GM10266 (cell line): Measurements from ENCODE around the gene TBC1D14.

ENCODE experiments used
- DNase-seq: peaks from one replicate; pipeline ENCODE4 v3.0.0; 2012; ENCODE audit errors: extremely low spot score
- TF ChIP-seq, protein P1 (sequence below): IDR thresholded peaks from 2 replicates; pipeline ENCODE4 v1.5.1; 2012; ENCODE audit warnings: mild to moderate bottlenecking, low read depth; ENCODE audit not compliant: control insufficient read depth, insufficient read depth; ENCODE audit errors: missing control alignments

The TBC1D14 gene

DNA sequence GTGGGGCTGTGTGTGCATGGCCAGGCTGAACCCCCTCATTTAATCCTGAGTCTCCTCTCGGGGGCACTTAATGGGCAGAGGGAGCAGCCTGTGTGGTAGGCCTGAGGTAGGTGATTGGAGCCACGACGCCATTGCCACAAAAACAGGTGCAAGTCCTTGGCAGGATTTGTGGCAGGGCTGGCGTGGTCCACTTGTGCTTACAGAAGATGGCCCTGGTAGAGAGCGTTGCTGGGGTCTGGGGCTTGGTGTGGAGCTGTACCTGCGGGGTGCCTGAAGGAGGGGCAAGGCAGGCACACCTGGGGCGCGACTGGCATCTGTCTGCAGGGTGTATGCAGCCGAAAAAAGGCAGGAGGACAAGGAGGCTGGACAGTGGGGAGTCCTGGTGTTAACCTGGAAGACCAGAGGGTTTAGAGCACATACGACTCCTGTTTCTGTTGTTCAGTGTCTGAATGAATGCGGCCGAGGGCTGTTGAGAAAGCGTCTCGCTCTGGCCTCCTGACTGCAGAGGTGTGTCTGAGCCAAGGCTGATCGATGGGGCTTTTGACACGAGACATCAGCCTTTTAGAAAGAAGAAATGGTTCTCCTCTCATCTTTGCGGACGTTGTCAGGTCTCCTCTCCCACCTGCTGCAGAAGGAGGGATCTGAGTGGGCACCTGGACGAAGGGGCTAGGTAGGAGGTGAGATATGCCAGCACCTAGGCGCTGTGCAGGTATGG, 52.0 kb downstream of the TBC1D14 start:
- TF ChIP-seq, protein P1, sequence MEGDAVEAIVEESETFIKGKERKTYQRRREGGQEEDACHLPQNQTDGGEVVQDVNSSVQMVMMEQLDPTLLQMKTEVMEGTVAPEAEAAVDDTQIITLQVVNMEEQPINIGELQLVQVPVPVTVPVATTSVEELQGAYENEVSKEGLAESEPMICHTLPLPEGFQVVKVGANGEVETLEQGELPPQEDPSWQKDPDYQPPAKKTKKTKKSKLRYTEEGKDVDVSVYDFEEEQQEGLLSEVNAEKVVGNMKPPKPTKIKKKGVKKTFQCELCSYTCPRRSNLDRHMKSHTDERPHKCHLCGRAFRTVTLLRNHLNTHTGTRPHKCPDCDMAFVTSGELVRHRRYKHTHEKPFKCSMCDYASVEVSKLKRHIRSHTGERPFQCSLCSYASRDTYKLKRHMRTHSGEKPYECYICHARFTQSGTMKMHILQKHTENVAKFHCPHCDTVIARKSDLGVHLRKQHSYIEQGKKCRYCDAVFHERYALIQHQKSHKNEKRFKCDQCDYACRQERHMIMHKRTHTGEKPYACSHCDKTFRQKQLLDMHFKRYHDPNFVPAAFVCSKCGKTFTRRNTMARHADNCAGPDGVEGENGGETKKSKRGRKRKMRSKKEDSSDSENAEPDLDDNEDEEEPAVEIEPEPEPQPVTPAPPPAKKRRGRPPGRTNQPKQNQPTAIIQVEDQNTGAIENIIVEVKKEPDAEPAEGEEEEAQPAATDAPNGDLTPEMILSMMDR: no peak
- DNase-seq: no peak

DNA sequence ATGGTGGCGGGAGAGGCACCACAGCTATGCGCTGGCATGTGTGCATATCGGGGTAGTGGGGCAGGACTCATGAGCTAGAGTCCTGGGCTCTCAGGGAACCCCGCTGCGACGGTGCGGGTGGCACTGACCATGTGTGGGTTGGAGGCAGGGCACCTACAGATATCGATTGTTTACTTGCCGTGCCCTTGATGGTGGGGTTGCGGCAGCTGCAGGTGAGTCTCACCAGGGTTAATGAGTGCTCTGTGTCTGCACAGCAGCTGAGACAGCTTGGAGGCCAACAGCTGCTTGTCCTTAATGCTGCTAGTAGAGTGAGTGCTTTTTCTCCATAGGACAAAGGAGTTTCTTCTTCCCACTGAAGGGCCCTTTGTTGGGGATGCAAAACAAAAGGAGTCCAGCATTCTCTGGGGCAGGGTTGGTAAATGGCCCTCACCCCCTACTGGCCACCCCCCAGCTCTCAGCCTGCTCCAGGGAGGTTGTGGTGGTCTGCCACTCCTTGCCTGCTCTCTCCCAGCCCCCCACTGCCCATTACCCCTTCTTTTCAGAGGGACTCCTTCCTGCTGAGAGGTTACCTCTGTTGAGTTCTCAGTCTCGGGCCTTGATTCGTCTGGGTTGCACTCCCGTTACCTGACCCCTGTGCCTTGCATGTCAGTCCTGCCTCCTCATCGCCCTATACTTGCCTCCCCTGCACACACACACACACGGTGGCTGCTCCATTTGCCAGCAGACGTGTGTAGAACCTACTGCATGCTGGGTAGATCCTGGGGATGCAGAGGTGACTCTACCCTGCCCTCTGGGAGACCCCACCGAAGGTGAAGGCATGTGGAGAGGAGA, 52.8 kb downstream of the TBC1D14 start:
- TF ChIP-seq, protein P1: no peak
- DNase-seq: peak; percentile 10

DNA sequence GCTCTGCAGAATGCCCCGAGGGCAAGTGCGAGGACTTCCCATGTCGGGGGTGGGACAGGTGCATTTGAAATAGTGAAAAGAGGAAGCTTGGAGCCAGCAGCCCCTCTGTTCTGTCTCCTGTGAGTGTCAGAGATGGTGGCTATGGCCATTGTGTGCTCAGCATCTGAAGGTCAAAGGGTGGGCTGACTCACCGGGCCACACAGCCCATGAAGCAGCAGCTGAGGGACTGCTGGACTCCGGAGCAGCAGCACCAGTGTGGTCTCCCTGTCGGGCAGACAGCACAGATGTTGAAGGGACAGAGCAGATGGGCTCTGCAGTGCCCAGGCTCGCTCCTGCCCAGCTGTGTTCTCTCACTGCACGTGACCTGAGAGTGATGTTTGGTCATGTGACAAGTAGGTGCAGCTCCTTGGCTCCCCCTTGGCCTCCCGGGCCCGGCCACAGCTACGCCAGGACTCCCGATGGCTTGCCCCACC, 53.5 kb downstream of the TBC1D14 start:
- DNase-seq: no peak
- TF ChIP-seq, protein P1: no peak

DNA sequence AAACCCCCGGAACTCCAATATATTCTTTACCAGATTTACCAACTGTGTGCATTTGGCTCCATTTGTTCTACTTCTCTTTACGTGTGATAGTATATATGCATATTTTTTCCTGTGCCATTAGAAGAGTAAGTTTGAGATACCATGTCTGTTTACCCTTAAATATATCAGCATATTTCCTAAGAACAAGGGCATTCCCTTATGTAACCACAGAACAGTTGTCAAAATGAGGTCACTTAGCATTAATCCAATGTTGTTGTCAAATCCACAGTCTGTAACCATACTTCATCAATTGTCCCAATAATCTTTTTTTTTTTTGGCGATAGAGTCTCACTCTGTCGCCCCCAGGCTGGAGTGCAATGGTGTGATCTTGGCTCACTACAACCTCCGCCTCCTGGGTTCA, 55.2 kb downstream of the TBC1D14 start:
- DNase-seq: no peak
- TF ChIP-seq, protein P1: no peak

DNA sequence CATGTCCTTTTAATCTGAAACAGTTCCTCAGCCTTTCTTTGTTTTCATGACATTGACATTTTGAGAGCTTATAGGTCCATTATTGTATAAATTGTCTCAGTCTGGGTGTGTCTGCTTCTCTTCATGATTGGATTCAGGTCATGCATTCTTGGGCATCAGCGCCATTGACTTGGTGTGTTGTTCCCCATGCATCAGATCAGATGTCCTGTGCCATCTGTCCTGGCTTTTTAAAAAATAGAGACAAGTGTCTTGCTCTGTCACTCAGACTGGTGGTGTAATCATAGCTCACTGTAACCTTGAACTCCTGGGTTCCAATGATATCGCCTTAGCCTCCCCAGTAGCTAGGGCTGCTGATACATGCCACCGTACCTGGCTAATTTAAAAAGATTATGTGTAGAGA, 55.7 kb downstream of the TBC1D14 start:
- TF ChIP-seq, protein P1: no peak
- no peak for DNase-seq

DNA sequence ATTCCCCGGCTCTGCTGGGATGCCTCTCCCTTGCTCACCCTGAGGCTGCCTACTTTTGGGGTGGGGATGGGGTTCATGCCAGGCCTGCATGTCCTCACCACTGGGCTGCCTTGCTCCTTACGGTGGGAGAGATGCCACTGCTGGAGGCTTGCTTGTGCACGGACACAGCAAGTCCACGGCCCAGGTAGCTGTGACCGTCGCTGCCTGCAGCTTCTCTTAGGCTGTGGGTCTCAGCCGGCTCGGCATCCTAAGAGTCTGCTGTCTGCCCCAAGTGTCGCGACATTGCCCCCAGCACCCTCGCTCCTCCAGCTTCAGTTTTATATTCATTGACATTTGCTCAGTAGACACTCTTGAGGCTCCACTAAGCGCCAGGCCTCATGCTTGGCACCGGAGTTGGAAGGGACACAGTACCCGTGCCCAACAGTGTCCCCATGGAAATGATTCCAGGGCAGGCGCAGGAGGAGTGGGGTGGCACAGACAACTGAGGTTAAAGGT, 58.3 kb downstream of the TBC1D14 start:
- DNase-seq: no peak
- TF ChIP-seq, protein P1: no peak
